Measurements from ENCODE around the gene ANKRD13C.

Gene ANKRD13C

DNA sequence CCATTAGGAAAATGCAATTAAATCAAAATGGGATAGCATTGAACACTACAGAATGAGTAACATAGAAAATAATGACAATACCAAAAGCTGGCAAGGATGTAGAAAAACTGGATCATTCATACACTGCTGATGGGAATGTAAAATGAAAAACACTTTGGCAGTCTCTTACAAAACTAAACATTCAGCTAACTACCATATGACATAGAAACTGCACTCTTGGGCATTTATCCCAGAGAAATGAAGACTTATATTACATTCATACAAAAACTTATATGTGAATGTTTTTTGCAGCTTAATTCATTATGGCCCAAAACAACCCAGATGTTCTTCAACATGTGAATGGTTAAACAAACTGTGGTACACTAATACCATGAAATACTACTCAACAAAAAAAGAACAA is 66.4 kb downstream of the ANKRD13C start:
- no peak overlapping the region for H3K27ac ChIP-seq
- TF ChIP-seq, protein P1, sequence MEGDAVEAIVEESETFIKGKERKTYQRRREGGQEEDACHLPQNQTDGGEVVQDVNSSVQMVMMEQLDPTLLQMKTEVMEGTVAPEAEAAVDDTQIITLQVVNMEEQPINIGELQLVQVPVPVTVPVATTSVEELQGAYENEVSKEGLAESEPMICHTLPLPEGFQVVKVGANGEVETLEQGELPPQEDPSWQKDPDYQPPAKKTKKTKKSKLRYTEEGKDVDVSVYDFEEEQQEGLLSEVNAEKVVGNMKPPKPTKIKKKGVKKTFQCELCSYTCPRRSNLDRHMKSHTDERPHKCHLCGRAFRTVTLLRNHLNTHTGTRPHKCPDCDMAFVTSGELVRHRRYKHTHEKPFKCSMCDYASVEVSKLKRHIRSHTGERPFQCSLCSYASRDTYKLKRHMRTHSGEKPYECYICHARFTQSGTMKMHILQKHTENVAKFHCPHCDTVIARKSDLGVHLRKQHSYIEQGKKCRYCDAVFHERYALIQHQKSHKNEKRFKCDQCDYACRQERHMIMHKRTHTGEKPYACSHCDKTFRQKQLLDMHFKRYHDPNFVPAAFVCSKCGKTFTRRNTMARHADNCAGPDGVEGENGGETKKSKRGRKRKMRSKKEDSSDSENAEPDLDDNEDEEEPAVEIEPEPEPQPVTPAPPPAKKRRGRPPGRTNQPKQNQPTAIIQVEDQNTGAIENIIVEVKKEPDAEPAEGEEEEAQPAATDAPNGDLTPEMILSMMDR (conservative IDR thresholded peaks at IDR 0.05) = no peak
- TF ChIP-seq ZFX (IDR thresholded peaks at IDR 0.05) = no peak

DNA sequence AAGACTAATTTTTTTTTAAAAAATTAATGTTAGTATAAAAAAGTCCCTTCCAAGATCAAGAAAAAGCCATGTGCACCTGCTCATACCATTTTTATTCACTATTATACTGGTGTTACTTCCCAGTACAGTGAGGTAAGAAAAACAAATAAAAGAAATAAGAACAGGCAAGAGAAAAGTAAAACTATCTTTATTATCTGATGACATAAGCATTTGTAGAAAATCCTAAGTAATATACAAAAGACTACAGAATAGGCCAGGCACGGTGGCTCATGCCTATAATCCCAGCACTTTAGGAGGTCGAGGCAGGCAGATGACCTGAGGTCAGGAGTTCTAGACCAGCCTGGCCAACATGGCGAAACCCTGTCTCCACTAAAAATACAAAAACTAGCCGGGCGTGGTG is 68.1 kb downstream of the ANKRD13C start:
- H3K27ac ChIP-seq = no peak overlapping the region
- TF ChIP-seq ZFX (IDR thresholded peaks at IDR 0.05) = no peak
- TF ChIP-seq, protein P1 (conservative IDR thresholded peaks at IDR 0.05) = no peak

DNA sequence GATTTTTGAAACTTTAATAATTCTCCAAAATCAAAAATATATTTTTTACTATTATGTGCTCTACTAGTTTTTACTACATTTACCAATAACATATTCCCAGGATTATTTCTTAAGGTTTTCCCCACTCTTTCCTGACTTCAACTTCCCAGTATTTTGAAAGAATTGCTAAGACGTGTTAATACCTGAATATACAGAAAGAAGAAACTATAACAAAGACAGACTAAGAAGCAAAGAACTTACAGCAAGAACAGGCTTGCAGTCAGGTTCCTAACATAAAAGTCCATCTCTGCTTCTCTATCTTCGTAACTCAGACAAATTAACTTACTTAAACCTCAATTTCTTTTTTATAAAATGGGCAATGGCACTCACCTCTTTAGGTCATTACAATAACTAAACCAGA is 70.2 kb downstream of the ANKRD13C start:
- TF ChIP-seq, protein P1 (conservative IDR thresholded peaks at IDR 0.05) = no peak
- TF ChIP-seq ZFX (IDR thresholded peaks at IDR 0.05) = no peak
- H3K27ac ChIP-seq = no peak overlapping the region

DNA sequence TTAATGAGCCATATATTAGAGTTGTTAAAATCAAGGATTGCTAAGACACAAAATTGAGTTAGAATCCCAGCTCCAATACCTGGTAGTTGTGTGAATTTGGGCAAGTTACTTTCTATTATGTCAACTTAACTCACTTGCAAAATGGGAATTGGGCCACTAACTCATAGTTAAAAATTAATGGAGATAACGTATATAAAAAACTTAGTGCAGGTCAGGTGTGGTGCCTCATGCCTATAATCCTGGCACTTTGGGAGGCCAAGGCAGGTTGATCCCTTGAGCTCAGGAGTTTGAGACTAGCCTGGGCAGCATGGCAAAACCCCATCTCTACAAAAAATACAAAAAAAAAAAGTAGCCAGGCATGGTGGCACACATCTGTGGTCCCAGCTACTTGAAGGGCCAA is 75.8 kb downstream of the ANKRD13C start:
- no peak for TF ChIP-seq ZFX (IDR thresholded peaks at IDR 0.05)
- TF ChIP-seq, protein P1 (conservative IDR thresholded peaks at IDR 0.05) = no peak
- H3K27ac ChIP-seq = no peak overlapping the region

DNA sequence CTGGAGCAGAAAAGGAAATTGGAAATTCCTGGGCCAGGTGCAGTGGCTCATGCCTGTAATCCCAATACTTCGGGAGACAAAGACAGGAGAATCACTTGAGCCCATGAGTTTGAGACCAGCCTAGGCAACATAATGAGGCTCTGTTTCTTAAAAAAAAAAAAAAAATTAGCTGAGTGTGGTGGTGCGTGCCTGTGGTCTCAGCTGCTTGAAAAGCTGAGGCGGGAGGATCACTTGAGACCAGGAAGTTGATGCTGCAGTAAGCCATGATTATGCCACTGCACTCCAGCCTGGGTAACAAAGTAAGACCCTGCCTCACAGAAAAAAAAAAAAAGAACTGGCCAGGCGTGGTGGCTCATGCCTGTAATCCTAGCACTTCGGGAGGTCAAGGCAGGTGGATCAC is 76.6 kb downstream of the ANKRD13C start:
- no peak overlapping the region for H3K27ac ChIP-seq
- TF ChIP-seq ZFX (IDR thresholded peaks at IDR 0.05) = no peak
- TF ChIP-seq, protein P1 (conservative IDR thresholded peaks at IDR 0.05) = no peak

DNA sequence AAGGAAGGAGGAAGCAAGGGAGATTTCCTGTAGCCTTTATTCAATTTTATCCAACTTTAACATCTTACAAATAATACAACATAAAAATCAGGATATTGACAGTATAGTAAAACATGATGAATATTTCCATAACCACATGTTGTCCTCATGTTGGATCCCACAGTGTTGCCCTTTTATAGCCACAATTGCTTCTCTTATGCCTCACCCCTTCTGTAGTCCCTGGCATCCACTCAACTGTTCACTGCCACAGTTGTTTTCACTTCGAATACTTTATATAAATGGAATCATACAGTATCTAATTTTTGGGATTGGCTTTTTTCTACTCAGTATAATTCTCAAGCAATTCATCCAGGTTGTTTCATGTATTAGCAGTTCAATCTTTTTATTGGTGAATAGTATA is 88.6 kb downstream of the ANKRD13C start:
- no peak overlapping the region for H3K27ac ChIP-seq
- TF ChIP-seq, protein P1 (conservative IDR thresholded peaks at IDR 0.05) = no peak
- no peak for TF ChIP-seq ZFX (IDR thresholded peaks at IDR 0.05)

DNA sequence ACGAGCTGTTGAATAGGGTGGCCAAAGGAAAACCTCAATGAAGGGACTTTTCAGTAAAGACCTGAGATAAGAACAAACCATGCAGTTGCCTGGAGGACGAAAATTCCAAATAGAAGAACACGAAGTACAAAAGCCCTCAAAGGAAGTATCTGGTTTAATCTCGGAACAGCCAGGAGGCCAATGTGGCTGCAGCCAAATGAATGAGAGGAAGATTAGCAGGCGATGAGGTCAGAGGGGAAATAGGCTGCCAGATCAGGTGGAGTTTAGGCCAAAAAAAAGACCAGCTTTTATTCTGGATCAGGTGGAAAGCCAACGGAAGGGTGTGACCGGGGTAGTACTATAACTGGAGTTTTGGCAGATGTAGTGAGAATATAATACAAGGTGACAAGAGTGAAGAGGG is 89.7 kb downstream of the ANKRD13C start:
- H3K27ac ChIP-seq = no peak overlapping the region
- TF ChIP-seq, protein P1 (conservative IDR thresholded peaks at IDR 0.05) = no peak
- no peak for TF ChIP-seq ZFX (IDR thresholded peaks at IDR 0.05)

Data from C4-2B (cell line).